ENCODE data around the gene TMA7.
A peak's percentile ranks its signal among the peaks of the same experiment; 100 is the strongest.

Gene TMA7

GRCh38 chr3:48418651-48419050, 21.4 kb upstream of the TMA7 start:
- Histone ChIP-seq H3K9me3 (ENCODE audit: control insufficient read depth, insufficient read depth, low read length) (no peaks in the 10 kb centered on the region), H3K27me3 (ENCODE audit: control insufficient read depth, insufficient read depth, low read length) (no peaks in the 10 kb centered on the region), H3K4me1 (ENCODE audit: control insufficient read depth, insufficient read depth, low read length) (no peaks in the 10 kb centered on the region), H3K4me3 (ENCODE audit: low read depth, low read length) (no peak overlapping the region), H3K36me3 (ENCODE audit: control insufficient read depth, insufficient read depth, low read length) (peaks cover 71% of the 10 kb centered on the region), H3K9ac (ENCODE audit: low read depth, low read length) (no peak overlapping the region)

DNA sequence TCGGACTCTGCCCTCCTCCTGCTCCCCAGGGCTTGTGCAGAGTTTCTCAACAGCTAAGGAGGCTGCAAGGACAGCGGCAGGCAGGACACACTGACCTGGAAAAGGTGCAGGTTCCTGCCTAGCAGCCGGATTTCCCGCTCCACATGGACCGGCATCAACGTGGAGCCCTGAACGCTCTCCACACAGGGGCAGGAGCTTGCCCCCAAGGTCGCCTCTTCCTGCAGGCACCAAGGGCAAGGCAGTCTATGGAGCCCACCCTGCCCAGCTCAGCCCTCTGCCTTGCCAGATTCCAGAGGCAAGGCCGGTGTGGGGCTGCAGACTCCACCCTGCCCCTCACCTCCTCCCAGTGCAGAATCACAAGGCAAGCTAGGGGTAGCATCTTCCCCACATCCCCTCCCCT, 20.9 kb upstream of the TMA7 start:
- Histone ChIP-seq H3K4me3 (ENCODE audit: low read depth, low read length) (no peak overlapping the region), H3K9me3 (ENCODE audit: control insufficient read depth, insufficient read depth, low read length) (no peaks in the 10 kb centered on the region), H3K36me3 (ENCODE audit: control insufficient read depth, insufficient read depth, low read length) (peaks cover 71% of the 10 kb centered on the region), H3K9ac (ENCODE audit: low read depth, low read length) (no peak overlapping the region), H3K27me3 (ENCODE audit: control insufficient read depth, insufficient read depth, low read length) (no peaks in the 10 kb centered on the region), H3K4me1 (ENCODE audit: control insufficient read depth, insufficient read depth, low read length) (no peaks in the 10 kb centered on the region)

DNA sequence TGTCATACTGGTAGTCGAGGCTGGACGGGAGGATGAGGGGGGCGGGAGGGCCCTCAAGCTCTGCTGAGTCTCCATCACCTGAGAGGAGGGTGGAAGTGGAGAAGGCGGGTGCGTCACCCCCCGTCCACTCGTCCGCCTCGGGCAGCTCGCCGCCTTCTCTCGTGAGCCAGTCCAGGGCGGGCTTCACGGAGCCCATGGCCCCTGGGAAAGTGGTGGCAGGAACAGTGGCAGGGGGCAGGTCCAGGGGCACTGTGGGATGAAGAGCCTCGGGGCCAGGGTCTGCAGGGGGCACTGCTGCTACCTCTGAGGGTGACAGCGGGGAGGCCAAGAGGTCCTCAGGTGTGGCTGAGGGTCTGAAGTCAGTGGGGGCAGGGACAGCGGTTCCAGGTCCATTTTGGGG, 20.5 kb upstream of the TMA7 start:
- Histone ChIP-seq H3K36me3 (ENCODE audit: control insufficient read depth, insufficient read depth, low read length) (peaks cover 71% of the 10 kb centered on the region), H3K9me3 (ENCODE audit: control insufficient read depth, insufficient read depth, low read length) (no peaks in the 10 kb centered on the region), H3K9ac (ENCODE audit: low read depth, low read length) (no peak overlapping the region), H3K27me3 (ENCODE audit: control insufficient read depth, insufficient read depth, low read length) (no peaks in the 10 kb centered on the region), H3K4me1 (ENCODE audit: control insufficient read depth, insufficient read depth, low read length) (no peaks in the 10 kb centered on the region), H3K4me3 (ENCODE audit: low read depth, low read length) (no peak overlapping the region)

GRCh38 chr3:48420561-48420960, 19.5 kb upstream of the TMA7 start:
- H3K9ac ChIP-seq (ENCODE audit: low read depth, low read length): no peak overlapping the region
- no peak overlapping the region for H3K4me3 ChIP-seq (ENCODE audit: low read depth, low read length)
- no peaks in the 10 kb centered on the region for H3K4me1 ChIP-seq (ENCODE audit: control insufficient read depth, insufficient read depth, low read length)
- no peaks in the 10 kb centered on the region for H3K9me3 ChIP-seq (ENCODE audit: control insufficient read depth, insufficient read depth, low read length)
- peaks cover 62% of the 10 kb centered on the region for H3K36me3 ChIP-seq (ENCODE audit: control insufficient read depth, insufficient read depth, low read length)
- no peaks in the 10 kb centered on the region for H3K27me3 ChIP-seq (ENCODE audit: control insufficient read depth, insufficient read depth, low read length)

DNA sequence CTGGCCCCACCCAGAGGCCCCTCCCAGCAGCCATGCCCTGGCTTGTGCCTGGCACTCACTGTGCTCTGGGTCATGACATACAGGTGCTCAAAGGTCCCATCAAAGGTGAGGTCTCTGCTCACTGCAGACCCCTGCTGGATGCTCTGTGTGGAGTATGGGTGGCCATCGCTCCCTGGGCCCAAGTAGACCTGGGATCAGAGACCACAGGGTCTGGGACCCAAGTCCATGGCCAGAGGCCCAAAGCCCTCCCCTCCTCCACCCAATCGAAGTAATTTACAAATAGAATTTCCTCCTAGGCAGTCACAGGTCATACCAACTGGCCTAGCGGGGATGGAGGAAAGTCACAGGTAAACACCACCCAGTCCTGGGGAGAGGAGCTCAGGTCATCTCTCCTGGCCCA, 17.8 kb upstream of the TMA7 start:
- no peaks in the 10 kb centered on the region for H3K4me1 ChIP-seq (ENCODE audit: control insufficient read depth, insufficient read depth, low read length)
- H3K9ac ChIP-seq (ENCODE audit: low read depth, low read length): no peak overlapping the region
- H3K4me3 ChIP-seq (ENCODE audit: low read depth, low read length): no peak overlapping the region
- H3K36me3 ChIP-seq (ENCODE audit: control insufficient read depth, insufficient read depth, low read length): peaks cover 47% of the 10 kb centered on the region
- H3K27me3 ChIP-seq (ENCODE audit: control insufficient read depth, insufficient read depth, low read length): no peaks in the 10 kb centered on the region
- H3K9me3 ChIP-seq (ENCODE audit: control insufficient read depth, insufficient read depth, low read length): no peaks in the 10 kb centered on the region

DNA sequence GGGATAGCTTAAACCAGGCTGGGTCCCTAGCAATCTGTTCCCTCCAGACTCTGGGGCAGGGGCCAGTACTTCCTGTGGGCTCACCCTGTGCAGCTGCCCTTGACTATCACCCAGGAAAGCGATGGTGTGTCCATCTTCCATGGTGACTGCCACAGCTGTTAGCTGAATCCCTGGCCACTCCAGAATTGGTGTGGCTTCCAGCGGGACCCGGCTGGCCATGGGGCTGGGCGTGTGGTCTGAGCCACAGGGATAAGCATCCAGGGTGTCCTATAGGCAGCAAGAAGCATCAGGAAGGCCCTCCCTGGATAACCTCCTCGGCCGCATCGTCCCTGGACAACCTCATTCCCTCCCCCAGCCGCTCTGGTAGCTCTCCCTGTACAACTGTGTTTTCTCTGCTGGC, 17.4 kb upstream of the TMA7 start:
- H3K4me3 ChIP-seq (ENCODE audit: low read depth, low read length): no peak overlapping the region
- no peak overlapping the region for H3K9ac ChIP-seq (ENCODE audit: low read depth, low read length)
- H3K9me3 ChIP-seq (ENCODE audit: control insufficient read depth, insufficient read depth, low read length): no peaks in the 10 kb centered on the region
- peaks cover 2% of the 10 kb centered on the region for H3K4me1 ChIP-seq (ENCODE audit: control insufficient read depth, insufficient read depth, low read length)
- peaks cover 43% of the 10 kb centered on the region for H3K36me3 ChIP-seq (ENCODE audit: control insufficient read depth, insufficient read depth, low read length)
- no peaks in the 10 kb centered on the region for H3K27me3 ChIP-seq (ENCODE audit: control insufficient read depth, insufficient read depth, low read length)

- Histone ChIP-seq H3K9ac (ENCODE audit: low read depth, low read length) (no peak overlapping the region), H3K36me3 (ENCODE audit: control insufficient read depth, insufficient read depth, low read length) (peaks cover 36% of the 10 kb centered on the region), H3K4me1 (ENCODE audit: control insufficient read depth, insufficient read depth, low read length) (peaks cover 5% of the 10 kb centered on the region), H3K9me3 (ENCODE audit: control insufficient read depth, insufficient read depth, low read length) (no peaks in the 10 kb centered on the region), H3K4me3 (ENCODE audit: low read depth, low read length) (no peak overlapping the region), H3K27me3 (ENCODE audit: control insufficient read depth, insufficient read depth, low read length) (no peaks in the 10 kb centered on the region)
Measured at GRCh38 chr3:48423241-48423882, 16.7 kb upstream of the TMA7 start.

- no peak overlapping the region for H3K4me3 ChIP-seq (ENCODE audit: low read depth, low read length)
- H3K36me3 ChIP-seq (ENCODE audit: control insufficient read depth, insufficient read depth, low read length): peaks cover 29% of the 10 kb centered on the region
- peaks cover 5% of the 10 kb centered on the region for H3K4me1 ChIP-seq (ENCODE audit: control insufficient read depth, insufficient read depth, low read length)
Measured at GRCh38 chr3:48423883-48424695, 16.0 kb upstream of the TMA7 start.

DNA sequence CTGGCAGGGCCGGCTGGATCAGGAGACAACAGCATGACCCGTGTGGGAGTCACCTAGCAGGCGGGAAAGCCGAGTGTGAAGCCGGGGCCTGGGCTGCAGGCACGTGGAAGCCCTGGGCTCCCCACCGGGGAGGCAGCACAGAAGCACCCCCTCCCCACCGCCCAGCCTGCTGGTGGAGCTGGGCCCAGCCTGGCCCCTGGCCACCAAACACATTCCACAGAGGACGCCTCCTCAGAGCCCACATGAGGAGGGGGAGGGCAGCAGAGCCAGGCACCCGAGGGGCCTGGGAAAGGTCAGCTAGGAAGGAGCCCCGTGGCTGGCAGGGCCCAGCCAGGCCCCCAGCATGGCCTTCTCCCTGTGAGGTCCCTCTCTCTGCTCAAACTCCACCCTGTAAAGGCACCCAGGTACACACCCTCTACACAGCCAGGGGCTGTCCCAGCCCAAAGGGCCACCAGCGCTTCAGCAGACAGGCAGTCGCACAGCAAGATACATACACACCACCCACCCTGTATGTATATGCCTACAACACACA, 14.7 kb upstream of the TMA7 start:
- Histone ChIP-seq H3K9me3 (ENCODE audit: control insufficient read depth, insufficient read depth, low read length) (no peaks in the 10 kb centered on the region), H3K9ac (ENCODE audit: low read depth, low read length) (no peak overlapping the region), H3K27me3 (ENCODE audit: control insufficient read depth, insufficient read depth, low read length) (no peaks in the 10 kb centered on the region), H3K4me1 (ENCODE audit: control insufficient read depth, insufficient read depth, low read length) (peaks cover 8% of the 10 kb centered on the region), H3K4me3 (ENCODE audit: low read depth, low read length) (no peak overlapping the region), H3K36me3 (ENCODE audit: control insufficient read depth, insufficient read depth, low read length) (peaks cover 22% of the 10 kb centered on the region)

More at GRCh38 chr3:48423883-48424695, 16.0 kb upstream of the TMA7 start:
- no peak overlapping the region for H3K9ac ChIP-seq (ENCODE audit: low read depth, low read length)
- H3K27me3 ChIP-seq (ENCODE audit: control insufficient read depth, insufficient read depth, low read length): no peaks in the 10 kb centered on the region
- no peaks in the 10 kb centered on the region for H3K9me3 ChIP-seq (ENCODE audit: control insufficient read depth, insufficient read depth, low read length)

DNA sequence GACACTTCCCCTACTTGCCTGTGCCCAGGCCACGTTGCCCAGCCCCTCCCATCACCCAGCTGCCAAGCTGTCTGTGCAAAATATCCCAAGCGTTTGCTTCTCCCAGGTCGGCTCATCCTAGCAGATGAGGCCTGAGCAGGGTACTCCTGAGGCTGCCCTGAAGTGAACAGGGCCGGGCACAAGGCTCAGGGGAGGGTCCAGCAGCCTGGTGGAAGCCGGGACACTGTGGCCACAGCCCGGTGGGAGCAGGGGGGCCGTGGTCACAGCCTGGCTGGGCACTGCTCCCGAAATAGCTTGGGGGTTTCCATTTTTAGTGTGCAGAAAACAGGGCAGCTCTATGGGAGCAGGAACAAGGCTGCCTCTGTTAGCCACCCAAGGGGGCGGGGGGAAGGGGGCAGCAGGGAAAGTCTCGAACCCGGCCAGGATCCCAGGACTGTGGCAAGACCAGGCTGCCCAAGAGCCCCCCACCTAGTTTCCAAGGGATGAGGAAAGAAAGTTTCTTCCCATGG, 13.6 kb upstream of the TMA7 start:
- Histone ChIP-seq H3K9ac (ENCODE audit: low read depth, low read length) (no peak overlapping the region), H3K27me3 (ENCODE audit: control insufficient read depth, insufficient read depth, low read length) (no peaks in the 10 kb centered on the region), H3K36me3 (ENCODE audit: control insufficient read depth, insufficient read depth, low read length) (peaks cover 21% of the 10 kb centered on the region), H3K4me1 (ENCODE audit: control insufficient read depth, insufficient read depth, low read length) (peaks cover 15% of the 10 kb centered on the region), H3K9me3 (ENCODE audit: control insufficient read depth, insufficient read depth, low read length) (no peaks in the 10 kb centered on the region), H3K4me3 (ENCODE audit: low read depth, low read length) (no peak overlapping the region)

GRCh38 chr3:48426944-48427629, 13.0 kb upstream of the TMA7 start:
- Histone ChIP-seq H3K4me3 (ENCODE audit: low read depth, low read length) (no peak overlapping the region), H3K36me3 (ENCODE audit: control insufficient read depth, insufficient read depth, low read length) (peaks cover 20% of the 10 kb centered on the region), H3K4me1 (ENCODE audit: control insufficient read depth, insufficient read depth, low read length) (peaks cover 15% of the 10 kb centered on the region), H3K27me3 (ENCODE audit: control insufficient read depth, insufficient read depth, low read length) (no peaks in the 10 kb centered on the region), H3K9me3 (ENCODE audit: control insufficient read depth, insufficient read depth, low read length) (no peaks in the 10 kb centered on the region), H3K9ac (ENCODE audit: low read depth, low read length) (peak overlapping the region; percentile 42)
